MM.1S (cell line): ENCODE measurements around the gene STK32B.

Experiments
- CTCF ChIP-seq: fragments of 300-600 bp; sonication (generic); IDR thresholded peaks from 2 replicates; pipeline ENCODE4 v1.5.1; 2016; ENCODE audit warnings: antibody characterized with exemption, low read length, mixed read lengths
- EZH2 ChIP-seq: fragments of 300-600 bp; sonication (generic); optimal IDR thresholded peaks from 2 replicates; pipeline ENCODE3; 2017; ENCODE audit warnings: low read depth, mild to moderate bottlenecking, antibody characterized with exemption, low read length, mixed read lengths
- EZH2phosphoT487 ChIP-seq: fragments of 300-600 bp; sonication (generic); IDR thresholded peaks from 2 replicates; pipeline ENCODE4 v1.6.1; 2018; ENCODE audit warnings: antibody characterized with exemption, low read length

GRCh38 chr4:5217421-5217820 is 166.1 kb downstream of the STK32B start:
- TF ChIP-seq EZH2phosphoT487 (no peak), CTCF (no peak), EZH2 (no peak)
